ENCODE measurements around the gene CCDC63. TPM values are rescaled to one million over a fixed set of nuclear protein-coding genes. Genes with fewer than 3 reads are reported as not detected.

Gene CCDC63
- 0.11 TPM in 1 of 2 replicates, not detected in the other for total RNA-seq

GRCh38 chr12:110846615-110847566, at the start of gene CCDC63:
CCDC63 (plus strand) TSS chr12:110846987; CDS start chr12:110852955, 5,968 bp downstream.

GRCh38 chr12:110920324-110920910, 73.6 kb downstream of the CCDC63 start, which contains the start of gene MYL2:
MYL2 (minus strand) TSS chr12:110920579; CDS start chr12:110920529, 50 bp downstream.

Other genes with a start within 250 kb of the CCDC63 start
- gene TCTN1, start 232.9 kb upstream of the CCDC63 start, total RNA-seq = 41.2 and 41.6 TPM in 2 replicates
- gene HVCN1, start 157.9 kb upstream of the CCDC63 start, total RNA-seq = 2.0 and 3.4 TPM in 2 replicates
- gene PPP1CC, start 104.1 kb upstream of the CCDC63 start, total RNA-seq = 78.9 and 114 TPM in 2 replicates
- gene MYL2, start 73.6 kb downstream of the CCDC63 start, total RNA-seq = not detected in 2 replicates
- gene CUX2, start 187.2 kb downstream of the CCDC63 start, total RNA-seq = not detected in 2 replicates